K562 (cell line): ENCODE data around the gene GMEB2. TPM values are rescaled to one million over a fixed set of nuclear protein-coding genes. Genes with fewer than 3 reads are reported as not detected.

ENCODE experiments used
- ATF1 ChIP-seq, 2 experiments: fragments of 450-650 bp in 1 of 2; IDR thresholded peaks; 2 replicates each; pipeline ENCODE4 v1.6.1; 2016; ENCODE audit warnings: missing compliant biosample characterization in 1 of 2, missing genetic modification characterization in 1 of 2
- CHD7 ChIP-seq: fragments of 200-600 bp; sonication (generic); IDR thresholded peaks from one replicate; pipeline ENCODE4 v1.6.1; 2012; ENCODE audit warnings: mild to moderate bottlenecking, low read depth, low read length, inconsistent platforms
- COPS2 ChIP-seq: fragments of 450-650 bp; conservative IDR thresholded peaks from 2 replicates; pipeline ENCODE4 v1.6.1; 2016; ENCODE audit warnings: mild to moderate bottlenecking, moderate library complexity
- ILF3 ChIP-seq: fragments of 450-650 bp; IDR thresholded peaks from 2 replicates; pipeline ENCODE4 v1.6.1; 2018; ENCODE audit warnings: antibody characterized with exemption, mild to moderate bottlenecking, moderate library complexity, borderline replicate concordance
- MCM3 ChIP-seq: fragments of 450-650 bp; IDR thresholded peaks from 2 replicates; pipeline ENCODE4 v1.6.1; 2016
- NFE2L1 ChIP-seq: fragments of 450-650 bp; IDR thresholded peaks from 2 replicates; pipeline ENCODE4 v1.6.1; 2016; ENCODE audit warnings: missing genetic modification characterization, low read depth, mild to moderate bottlenecking, missing compliant biosample characterization, moderate library complexity, borderline replicate concordance
- PCBP1 ChIP-seq: fragments of 200-400 bp; formaldehyde crosslinking; IDR thresholded peaks from 2 replicates; pipeline ENCODE4 v1.6.1; 2018; ENCODE audit warnings: mild to moderate bottlenecking, low read depth, low read length; ENCODE audit not compliant: poor library complexity, severe bottlenecking
- PHB2 ChIP-seq: fragments of 450-650 bp; IDR thresholded peaks from 2 replicates; pipeline ENCODE4 v1.6.1; 2017; ENCODE audit warnings: low read depth
- POLR2AphosphoS5 ChIP-seq: IDR thresholded peaks from 2 replicates; pipeline ENCODE4 v1.6.1; 2011; ENCODE audit warnings: mild to moderate bottlenecking, low read depth, low read length, moderate library complexity; ENCODE audit not compliant: control insufficient read depth, insufficient read depth
- THRAP3 ChIP-seq: fragments of 450-650 bp; IDR thresholded peaks from 2 replicates; pipeline ENCODE4 v1.6.1; 2016; ENCODE audit warnings: mild to moderate bottlenecking, inconsistent platforms, borderline replicate concordance
- ZKSCAN8 ChIP-seq: fragments of 200-800 bp; sonication (Bioruptor generic); IDR thresholded peaks from 2 replicates; pipeline ENCODE4 v1.6.1; 2016; ENCODE audit warnings: missing genetic modification characterization, missing compliant biosample characterization
- ZNF764 ChIP-seq: fragments of 250-450 bp; sonication (Bioruptor Pico); IDR thresholded peaks from 2 replicates; pipeline ENCODE4 v1.4.0; 2020; ENCODE audit warnings: low read depth, mild to moderate bottlenecking, moderate library complexity
- polyA plus RNA-seq, 8 experiments: library from polyadenylated mRNA; depleted of rRNA in 4 of 8; stranded (reverse) in 5 of 8; unstranded in 3 of 8; fragments of >200 nt; fragmentation: Nextera tagmentation in 2 of 8; fragmentation: Illumina TruSeq in 1 of 8; extraction: Ambion mirVana in 2 of 8; extraction: Trizol in 1 of 8; gene quantifications; 2 replicates each; pipeline versions ENCODE4 v1.2.1 to v1.2.3, GENCODE V29; 2011 to 2014; ENCODE audit warnings: inconsistent platforms in 1 of 8, missing spikeins in 1 of 8
- total RNA-seq, 7 experiments: library from RNA; depleted of rRNA in 6 of 7; stranded (reverse); fragments of >200 nt in 6 of 7; fragmentation: Illumina TruSeq in 2 of 7; extraction: Trizol in 2 of 7; gene quantifications; 2 replicates each; pipeline versions ENCODE4 v1.2.1 to v1.2.3, GENCODE V29; 2011 to 2021; ENCODE audit warnings: low replicate concordance in 1 of 7
- TF ChIP-seq, protein P1 (sequence below): fragments of 150-350 bp; IDR thresholded peaks from 2 replicates; pipeline ENCODE4 v1.6.1; 2014; ENCODE audit warnings: low read depth, mild to moderate bottlenecking, low read length, borderline replicate concordance

The GMEB2 gene
- total and polyA plus RNA-seq, 9 of the 15 experiments (the other 6 are each of a cell fraction or from before 2014, with no cell fraction given): 0.03 to 13.9 (median 6.3) TPM

GRCh38 chr20:63567386-63568169, 59.3 kb downstream of the GMEB2 start (continued):
- TF ChIP-seq CHD7 (no peak), THRAP3 (no peak), MCM3 (no peak), NFE2L1 (tag) (no peak), ILF3 (no peak), COPS2 (no peak), PCBP1 (peak; percentile 43), ZKSCAN8 (no peak), POLR2AphosphoS5 (no peak), ZNF764 (no peak), PHB2 (no peak), ATF1 (CRISPR knock-in tag; IDR thresholded peaks at IDR 0.05) (no peak), ATF1 (tag; IDR thresholded peaks at IDR 0.05) (no peak)
- TF ChIP-seq, protein P1, sequence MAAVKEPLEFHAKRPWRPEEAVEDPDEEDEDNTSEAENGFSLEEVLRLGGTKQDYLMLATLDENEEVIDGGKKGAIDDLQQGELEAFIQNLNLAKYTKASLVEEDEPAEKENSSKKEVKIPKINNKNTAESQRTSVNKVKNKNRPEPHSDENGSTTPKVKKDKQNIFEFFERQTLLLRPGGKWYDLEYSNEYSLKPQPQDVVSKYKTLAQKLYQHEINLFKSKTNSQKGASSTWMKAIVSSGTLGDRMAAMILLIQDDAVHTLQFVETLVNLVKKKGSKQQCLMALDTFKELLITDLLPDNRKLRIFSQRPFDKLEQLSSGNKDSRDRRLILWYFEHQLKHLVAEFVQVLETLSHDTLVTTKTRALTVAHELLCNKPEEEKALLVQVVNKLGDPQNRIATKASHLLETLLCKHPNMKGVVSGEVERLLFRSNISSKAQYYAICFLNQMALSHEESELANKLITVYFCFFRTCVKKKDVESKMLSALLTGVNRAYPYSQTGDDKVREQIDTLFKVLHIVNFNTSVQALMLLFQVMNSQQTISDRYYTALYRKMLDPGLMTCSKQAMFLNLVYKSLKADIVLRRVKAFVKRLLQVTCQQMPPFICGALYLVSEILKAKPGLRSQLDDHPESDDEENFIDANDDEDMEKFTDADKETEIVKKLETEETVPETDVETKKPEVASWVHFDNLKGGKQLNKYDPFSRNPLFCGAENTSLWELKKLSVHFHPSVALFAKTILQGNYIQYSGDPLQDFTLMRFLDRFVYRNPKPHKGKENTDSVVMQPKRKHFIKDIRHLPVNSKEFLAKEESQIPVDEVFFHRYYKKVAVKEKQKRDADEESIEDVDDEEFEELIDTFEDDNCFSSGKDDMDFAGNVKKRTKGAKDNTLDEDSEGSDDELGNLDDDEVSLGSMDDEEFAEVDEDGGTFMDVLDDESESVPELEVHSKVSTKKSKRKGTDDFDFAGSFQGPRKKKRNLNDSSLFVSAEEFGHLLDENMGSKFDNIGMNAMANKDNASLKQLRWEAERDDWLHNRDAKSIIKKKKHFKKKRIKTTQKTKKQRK: no peak
